Testis (tissue), 2 donors: ENCODE results near the gene MAGI2.

Source experiments
- POLR2A ChIP-seq: fragments of 450-650 bp; IDR thresholded peaks from one replicate; pipeline ENCODE4 v1.6.1; 2017; ENCODE audit warnings: antibody characterized with exemption, mild to moderate bottlenecking, moderate library complexity
- TF ChIP-seq, protein P1 (sequence below), 3 experiments: fragments of 450-650 bp in 2 of 3; fragments of 200-600 bp in 1 of 3; sonication (generic) in 1 of 3; IDR thresholded peaks; one replicate each; pipeline ENCODE4 v1.5.1; 2016 to 2019; ENCODE audit warnings: antibody characterized with exemption in 3 of 3, mild to moderate bottlenecking in 2 of 3, moderate library complexity in 1 of 3

DNA sequence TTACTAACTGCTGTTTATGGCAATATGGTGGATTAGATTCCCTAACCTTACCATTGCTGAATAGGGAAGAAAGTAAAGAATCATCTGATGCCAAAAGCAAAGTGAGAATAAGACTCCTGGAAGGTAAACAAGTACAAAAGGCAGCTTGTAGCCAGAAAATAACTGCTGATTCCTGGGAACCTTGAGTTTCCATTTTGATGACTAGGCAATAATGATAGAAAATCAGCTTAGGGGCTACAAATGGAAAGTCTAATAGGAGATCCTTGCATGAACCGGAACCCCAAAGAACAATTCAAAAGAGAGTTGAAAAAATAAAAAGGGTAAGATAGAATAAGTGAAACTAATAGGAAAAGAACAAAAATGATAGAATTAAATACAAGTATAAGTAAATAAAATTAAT is 1338.5 kb downstream of the MAGI2 start:
- TF ChIP-seq, protein P1, sequence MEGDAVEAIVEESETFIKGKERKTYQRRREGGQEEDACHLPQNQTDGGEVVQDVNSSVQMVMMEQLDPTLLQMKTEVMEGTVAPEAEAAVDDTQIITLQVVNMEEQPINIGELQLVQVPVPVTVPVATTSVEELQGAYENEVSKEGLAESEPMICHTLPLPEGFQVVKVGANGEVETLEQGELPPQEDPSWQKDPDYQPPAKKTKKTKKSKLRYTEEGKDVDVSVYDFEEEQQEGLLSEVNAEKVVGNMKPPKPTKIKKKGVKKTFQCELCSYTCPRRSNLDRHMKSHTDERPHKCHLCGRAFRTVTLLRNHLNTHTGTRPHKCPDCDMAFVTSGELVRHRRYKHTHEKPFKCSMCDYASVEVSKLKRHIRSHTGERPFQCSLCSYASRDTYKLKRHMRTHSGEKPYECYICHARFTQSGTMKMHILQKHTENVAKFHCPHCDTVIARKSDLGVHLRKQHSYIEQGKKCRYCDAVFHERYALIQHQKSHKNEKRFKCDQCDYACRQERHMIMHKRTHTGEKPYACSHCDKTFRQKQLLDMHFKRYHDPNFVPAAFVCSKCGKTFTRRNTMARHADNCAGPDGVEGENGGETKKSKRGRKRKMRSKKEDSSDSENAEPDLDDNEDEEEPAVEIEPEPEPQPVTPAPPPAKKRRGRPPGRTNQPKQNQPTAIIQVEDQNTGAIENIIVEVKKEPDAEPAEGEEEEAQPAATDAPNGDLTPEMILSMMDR (IDR thresholded peaks at IDR 0.05), result no peak
- no peak for TF ChIP-seq POLR2A
